ENCODE results near the gene CEACAM1.

- no peak for TF ChIP-seq CTCF (IDR thresholded peaks at IDR 0.05)
- no peak for TF ChIP-seq EZH2phosphoT487 (IDR thresholded peaks at IDR 0.05)
These were observed 18.7 kb upstream of the CEACAM1 start for GRCh38 chr19:42546831-42547500.

Measured in neural progenitor cell (in vitro differentiated cells).